ENCODE results near the gene DISP3. TPM values are rescaled to one million over a fixed set of nuclear protein-coding genes. Genes with fewer than 3 reads are reported as not detected.
A peak's percentile ranks its signal among the peaks of the same experiment; 100 is the strongest.

The DISP3 gene
- total RNA-seq = under 1 TPM in 1 of 4 donors, not detected in 3; 0.19 TPM

- peak within 1 kb of the TSS; percentile 13 to 51 for H3K4me3 ChIP-seq
- peak; percentile 31 for ATAC-seq
- peaks cover 100% of the 10 kb centered on the region for H3K27me3 ChIP-seq
- peaks cover 0 to 19% (median 5%) of the 10 kb centered on the region in 3 donors for H3K4me1 ChIP-seq
- TF ChIP-seq POLR2A (IDR thresholded peaks at IDR 0.05) (no peak), CTCF (IDR thresholded peaks at IDR 0.05) (peak in 1 of 4 experiments; percentile 57), EP300 (IDR thresholded peaks at IDR 0.05) (no peak)
- no peaks in the 10 kb centered on the region for H3K36me3 ChIP-seq
- H3K9me3 ChIP-seq = no peaks in the 10 kb centered on the region
- WGBS, 2 donors (ENCODE audit: low coverage in 1 of 2) = 2% methylated on average over 9 of the region's 96 CpGs; no CpG with 5 or more reads in 1 of the 2 donors
- H3K27ac ChIP-seq = no peak within 1 kb of the TSS
Observed at GRCh38 chr1:11478571-11479374, at the start of gene DISP3. Gene DISP3 (plus strand): TSS chr1:11479155. CDS start chr1:11500993, 21,838 bp downstream.

- no peak overlapping the region for H3K27ac ChIP-seq
- no peaks in the 10 kb centered on the region for H3K36me3 ChIP-seq
- no peak overlapping the region for H3K4me3 ChIP-seq
- 80% methylated on average over 1 of the region's 6 CpGs; no CpG with 5 or more reads in 1 of the 2 donors for WGBS, 2 donors (ENCODE audit: low coverage in 1 of 2)
- TF ChIP-seq EP300 (IDR thresholded peaks at IDR 0.05) = no peak
- TF ChIP-seq CTCF (IDR thresholded peaks at IDR 0.05) = no peak
- TF ChIP-seq POLR2A (IDR thresholded peaks at IDR 0.05) = no peak
- TF ChIP-seq POLR2AphosphoS5 (IDR thresholded peaks at IDR 0.05) = no peak
- no peak for ATAC-seq
- no peaks in the 10 kb centered on the region for H3K4me1 ChIP-seq
- peaks cover 41% of the 10 kb centered on the region for H3K27me3 ChIP-seq
- H3K9me3 ChIP-seq = no peaks in the 10 kb centered on the region
Observed at GRCh38 chr1:11429226-11429625, 49.7 kb upstream of the DISP3 start.

- 72 to 77% methylated on average over 4 to 8 of the region's 10 CpGs for WGBS, 2 donors (ENCODE audit: low coverage in 1 of 2)
- Histone ChIP-seq H3K27ac (no peak overlapping the region), H3K27me3 (peaks cover 44% of the 10 kb centered on the region), H3K36me3 (no peaks in the 10 kb centered on the region), H3K4me1 (no peaks in the 10 kb centered on the region), H3K4me3 (no peak overlapping the region), H3K9me3 (no peaks in the 10 kb centered on the region)
- TF ChIP-seq POLR2AphosphoS5 (IDR thresholded peaks at IDR 0.05) = no peak
- TF ChIP-seq CTCF (IDR thresholded peaks at IDR 0.05) = no peak
- TF ChIP-seq POLR2A (IDR thresholded peaks at IDR 0.05) = no peak
- no peak for ATAC-seq
Observed at GRCh38 chr1:11429935-11430334, 49.0 kb upstream of the DISP3 start.

- Histone ChIP-seq H3K9me3 (no peaks in the 10 kb centered on the region), H3K27ac (no peak overlapping the region), H3K36me3 (no peaks in the 10 kb centered on the region), H3K4me1 (no peaks in the 10 kb centered on the region), H3K27me3 (peaks cover 65% of the 10 kb centered on the region), H3K4me3 (no peak overlapping the region)
- 40 to 86% methylated on average over 1 to 4 of the region's 16 CpGs for WGBS, 2 donors (ENCODE audit: low coverage in 1 of 2)
- TF ChIP-seq CTCF (IDR thresholded peaks at IDR 0.05) = no peak
- TF ChIP-seq POLR2AphosphoS5 (IDR thresholded peaks at IDR 0.05) = no peak
- no peak for TF ChIP-seq EP300 (IDR thresholded peaks at IDR 0.05)
- TF ChIP-seq POLR2A (IDR thresholded peaks at IDR 0.05) = no peak
- no peak for ATAC-seq
Observed at GRCh38 chr1:11431941-11432507, 46.9 kb upstream of the DISP3 start.

- ATAC-seq = no peak
- 56 to 60% methylated on average over 2 of the region's 4 CpGs for WGBS, 2 donors (ENCODE audit: low coverage in 1 of 2)
- Histone ChIP-seq H3K27me3 (peaks cover 70% of the 10 kb centered on the region), H3K36me3 (no peaks in the 10 kb centered on the region), H3K4me3 (no peak overlapping the region), H3K4me1 (no peaks in the 10 kb centered on the region), H3K9me3 (no peaks in the 10 kb centered on the region), H3K27ac (no peak overlapping the region)
- TF ChIP-seq CTCF (IDR thresholded peaks at IDR 0.05) = no peak
- TF ChIP-seq POLR2AphosphoS5 (IDR thresholded peaks at IDR 0.05) = no peak
- TF ChIP-seq POLR2A (IDR thresholded peaks at IDR 0.05) = no peak
- no peak for TF ChIP-seq EP300 (IDR thresholded peaks at IDR 0.05)
Observed at GRCh38 chr1:11432526-11432925, 46.4 kb upstream of the DISP3 start.
